Anterior cingulate cortex (tissue), 58 donors: Measurements from ENCODE around the gene ZNF677.
"Not testable (repeated sequence)": the region's sequence is repeated elsewhere in the genome, so short reads cannot be mapped to it uniquely, and the experiment has no call there.

Experiments used
- DNase-seq, 58 donors: peaks; one replicate each; lab custom pipeline; 2025; lab: John Stamatoyannopoulos, UW

Gene ZNF677

DNA sequence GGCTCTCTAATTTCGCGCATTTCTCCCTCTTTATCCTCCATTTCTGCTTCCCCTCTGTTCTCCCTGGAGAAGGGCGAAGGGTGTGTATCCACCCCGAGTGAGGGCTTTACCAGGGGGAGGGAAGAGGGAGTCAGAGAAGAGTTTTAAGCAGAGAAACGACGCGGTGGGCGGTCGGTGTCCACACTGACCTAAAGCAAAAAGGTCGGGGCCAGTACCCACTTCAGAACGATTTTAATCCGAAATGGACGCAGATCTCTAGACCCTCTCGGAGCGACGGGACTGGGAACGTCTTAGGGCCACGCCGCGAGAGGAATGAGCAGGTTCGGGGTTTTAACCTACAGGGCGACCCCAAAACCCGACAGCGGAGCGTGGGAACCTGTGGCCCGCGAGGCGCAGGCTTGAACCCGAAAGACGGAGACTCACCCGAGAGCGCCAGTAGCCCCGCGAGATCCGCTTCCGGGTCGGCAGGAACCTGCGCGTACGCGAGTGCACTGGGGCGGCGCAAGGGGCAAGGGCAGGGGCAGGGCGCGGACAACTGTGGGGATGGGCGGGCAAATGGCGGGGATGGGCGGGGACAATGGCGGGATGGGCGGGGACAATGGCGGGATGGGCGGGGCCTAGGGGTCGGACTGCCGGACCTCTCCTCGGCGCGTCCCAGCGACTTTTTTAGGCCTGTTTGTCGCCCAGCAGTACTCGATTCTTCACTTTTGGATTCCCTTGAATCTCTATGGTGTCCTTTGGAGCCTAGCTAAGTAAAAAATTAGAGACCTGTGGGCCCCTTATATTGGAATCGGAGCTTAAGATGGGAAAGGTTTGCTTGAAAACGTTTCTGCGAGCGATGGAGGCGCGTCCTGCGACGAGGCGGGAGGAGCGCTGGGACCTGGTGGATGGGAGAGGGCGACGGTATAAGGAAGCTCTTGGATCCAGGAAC lies at the start of gene ZNF677:
TSS of gene ZNF677 (minus strand) at position 463 of the 931 bp plus-strand sequence. CDS start 3,323 bp downstream, outside the sequence.
- peak in 57 of 58 donors; percentile 34 to 95 (median 87) for DNase-seq

DNA sequence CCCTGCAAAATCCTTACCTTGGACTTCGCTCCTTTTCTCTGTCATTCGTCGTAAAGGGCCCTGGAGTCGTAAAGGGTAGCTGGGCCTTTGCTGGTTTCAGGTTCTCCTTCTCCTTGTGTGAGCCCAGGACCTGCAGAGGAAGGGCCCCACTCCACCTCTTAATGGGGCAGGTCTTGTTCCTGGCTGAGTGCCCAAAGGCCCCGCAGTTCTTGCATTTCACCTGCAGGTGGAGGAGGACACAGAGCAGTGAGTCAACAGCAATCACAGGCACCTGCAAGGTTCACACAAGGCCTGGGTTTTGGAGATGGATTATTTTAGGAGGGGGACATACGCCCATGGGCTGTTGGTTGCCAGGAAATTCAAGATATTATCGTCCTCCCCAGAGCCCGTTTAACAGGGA lies 46.7 kb upstream of the ZNF677 start:
- not testable (repeated sequence) for DNase-seq

DNA sequence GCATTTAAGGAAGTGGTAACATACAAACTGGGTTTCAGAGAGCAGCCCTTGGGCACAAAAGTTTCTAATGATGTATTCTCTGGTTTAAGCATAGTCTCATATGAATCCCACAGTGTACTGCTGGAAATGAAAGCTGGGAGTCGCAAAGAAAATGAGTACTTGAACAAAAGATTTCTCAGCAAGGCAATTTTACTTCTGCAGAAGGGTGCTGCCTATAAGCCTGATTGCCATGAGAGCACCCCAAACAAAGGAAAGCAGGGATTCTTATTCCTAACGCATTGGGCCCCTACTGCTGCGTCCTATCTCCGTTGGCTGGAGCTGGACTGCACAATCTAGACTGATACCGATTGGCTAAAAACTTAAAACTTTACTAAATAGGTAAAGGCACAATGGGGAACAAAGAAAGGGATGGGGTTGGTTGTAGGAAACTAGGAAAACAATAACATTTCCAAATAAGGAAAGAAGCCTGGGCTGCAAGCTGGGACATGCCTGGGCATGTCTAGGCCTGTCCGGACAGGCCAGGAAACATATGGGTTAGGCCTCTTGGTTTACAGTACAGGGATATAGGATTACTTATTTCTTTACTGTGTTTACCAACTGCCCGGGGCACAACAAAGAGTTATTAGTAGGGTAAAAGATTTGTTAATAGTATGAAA lies 40.2 kb upstream of the ZNF677 start:
- no peak for DNase-seq

DNA sequence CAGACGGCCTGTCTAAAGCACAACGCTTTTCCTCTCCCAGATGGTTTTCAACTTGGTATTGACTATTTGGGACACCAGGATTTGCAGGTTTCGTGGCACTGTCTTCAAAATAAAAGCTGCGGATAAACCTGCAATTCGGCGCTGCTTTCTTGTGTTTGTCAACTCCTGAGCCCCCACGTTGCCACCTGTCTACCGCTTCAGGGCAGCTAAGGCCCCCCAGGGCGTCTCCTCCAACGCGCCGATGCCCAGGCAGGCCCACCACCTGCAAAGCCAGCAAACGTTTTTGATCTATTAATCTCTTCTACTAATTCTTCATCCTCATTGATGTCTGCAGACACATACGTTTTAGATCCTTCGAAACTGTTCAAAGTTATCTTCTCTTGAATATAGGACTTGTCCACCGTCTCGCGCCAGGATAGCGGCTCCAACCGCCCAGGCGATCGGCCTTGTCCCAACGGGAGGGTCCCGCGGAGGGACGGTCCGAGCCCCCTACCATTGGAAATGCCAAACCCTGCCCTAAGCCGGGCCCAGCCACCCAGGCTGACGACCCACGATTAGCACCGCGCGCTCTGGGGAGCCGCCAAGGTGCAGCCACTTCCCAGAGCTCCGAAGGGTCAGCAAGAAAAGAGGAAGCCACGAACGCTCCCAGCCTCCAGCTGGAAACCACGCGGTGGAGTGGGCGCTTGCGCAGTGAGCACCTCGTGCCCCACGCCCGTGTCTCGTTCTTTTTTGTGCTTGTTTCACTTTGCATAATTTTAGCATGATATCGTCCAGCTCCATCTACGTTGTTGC lies 36.3 kb upstream of the ZNF677 start:
- no peak for DNase-seq

DNA sequence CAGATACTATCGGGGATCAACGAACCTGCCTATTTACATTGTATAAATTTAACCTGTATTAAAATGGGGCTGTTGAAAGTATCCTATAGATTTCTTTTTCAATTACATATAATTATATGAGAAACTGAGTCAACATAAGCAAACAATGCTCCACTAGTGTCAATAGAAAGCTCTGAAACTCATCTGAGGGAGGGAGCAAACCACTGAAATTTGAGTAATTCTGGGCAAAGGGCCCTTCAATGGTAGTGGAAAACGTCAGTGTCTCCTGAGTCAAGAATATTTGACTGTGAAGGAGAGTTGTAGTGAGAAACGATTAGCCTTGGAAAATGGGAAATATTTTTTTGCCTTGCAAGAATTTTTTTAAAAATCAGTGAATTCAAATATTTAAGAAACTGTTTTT lies 30.4 kb upstream of the ZNF677 start:
- no peak for DNase-seq

DNA sequence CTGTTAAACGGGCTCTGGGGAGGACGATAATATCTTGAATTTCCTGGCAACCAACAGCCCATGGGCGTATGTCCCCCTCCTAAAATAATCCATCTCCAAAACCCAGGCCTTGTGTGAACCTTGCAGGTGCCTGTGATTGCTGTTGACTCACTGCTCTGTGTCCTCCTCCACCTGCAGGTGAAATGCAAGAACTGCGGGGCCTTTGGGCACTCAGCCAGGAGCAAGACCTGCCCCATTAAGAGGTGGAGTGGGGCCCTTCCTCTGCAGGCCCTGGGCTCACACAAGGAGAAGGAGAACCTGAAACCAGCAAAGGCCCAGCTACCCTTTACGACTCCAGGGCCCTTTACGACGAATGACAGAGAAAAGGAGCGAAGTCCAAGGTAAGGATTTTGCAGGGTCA lies 27.3 kb upstream of the ZNF677 start:
- DNase-seq, result not testable (repeated sequence)

DNA sequence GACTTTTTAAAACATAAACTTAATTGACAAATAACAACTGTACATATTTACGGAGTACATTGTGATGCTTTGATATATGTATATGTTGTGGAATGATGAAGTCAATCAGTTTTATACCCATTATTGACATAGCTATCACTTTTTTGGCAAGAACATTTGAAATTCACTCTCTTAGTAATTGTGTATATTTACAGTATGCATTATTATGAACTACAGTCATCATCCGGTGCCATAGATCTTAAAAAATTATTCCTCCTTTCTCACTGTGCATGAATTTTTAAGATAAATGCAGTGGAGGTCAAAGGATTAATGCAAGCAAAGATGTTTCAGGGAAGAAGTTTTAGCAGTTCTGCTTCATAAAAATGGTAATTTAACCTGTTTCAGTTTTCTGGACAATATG lies 20.8 kb upstream of the ZNF677 start:
- DNase-seq, result no peak

DNA sequence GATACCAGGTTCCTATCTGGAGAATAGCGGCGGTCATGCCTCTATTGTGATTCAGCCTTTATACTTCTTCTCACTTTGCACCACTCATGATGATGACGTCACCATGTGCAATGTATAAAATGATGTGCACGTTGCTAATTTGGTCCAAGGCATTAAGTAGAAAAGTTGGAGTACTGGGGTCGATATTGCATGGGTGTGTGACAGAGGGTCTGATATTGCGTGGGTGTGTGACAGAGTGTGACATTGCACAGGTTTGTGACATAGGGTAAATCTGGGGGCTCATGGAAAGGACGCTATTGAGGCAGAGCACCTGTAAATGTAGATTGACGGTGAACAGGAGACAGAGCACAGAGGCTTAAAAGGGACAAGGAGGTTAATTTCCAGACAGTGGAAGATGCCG lies 17.4 kb upstream of the ZNF677 start:
- DNase-seq, result no peak

DNA sequence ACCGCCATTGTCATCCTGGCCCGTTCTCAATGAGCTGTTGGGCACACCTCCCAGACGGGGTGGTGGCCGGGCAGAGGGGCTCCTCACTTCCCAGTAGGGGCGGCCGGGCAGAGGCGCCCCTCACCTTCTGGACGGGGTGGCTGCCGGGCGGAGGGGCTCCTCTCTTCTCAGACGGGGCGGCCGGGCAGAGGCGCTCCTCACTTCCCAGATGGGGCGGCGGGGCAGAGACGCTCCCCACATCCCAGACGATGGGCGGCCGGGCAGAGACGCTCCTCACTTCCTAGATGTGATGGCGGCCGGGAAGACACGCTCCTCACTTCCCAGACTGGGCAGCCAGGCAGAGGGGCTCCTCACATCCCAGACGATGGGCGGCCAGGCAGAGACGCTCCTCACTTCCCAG lies 15.2 kb upstream of the ZNF677 start:
- DNase-seq, result not testable (repeated sequence)

DNA sequence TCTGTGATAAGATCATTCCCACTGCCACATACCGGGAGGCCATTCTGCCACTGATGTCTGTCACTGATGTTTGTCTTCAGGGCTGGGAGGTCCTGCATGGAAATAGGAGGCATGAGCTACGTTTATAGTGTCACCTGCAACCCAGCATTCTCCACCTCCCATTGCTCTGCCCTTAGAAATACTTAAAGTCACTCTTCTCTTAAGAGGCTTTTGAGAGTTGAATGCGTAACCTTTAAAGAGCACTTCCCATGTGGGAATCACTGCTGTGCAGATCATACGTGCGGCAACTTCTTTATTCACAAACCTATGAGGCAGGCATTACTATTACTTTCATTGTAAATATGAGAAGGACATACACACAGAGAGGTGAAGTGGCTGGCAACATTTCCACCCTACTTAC lies 12.9 kb upstream of the ZNF677 start, which contains the start of gene VN1R4:
TSS of gene VN1R4 (minus strand) at position 101 of the 400 bp plus-strand sequence. CDS start at position 43, 58 bp downstream.
- DNase-seq, result not testable (repeated sequence)

DNA sequence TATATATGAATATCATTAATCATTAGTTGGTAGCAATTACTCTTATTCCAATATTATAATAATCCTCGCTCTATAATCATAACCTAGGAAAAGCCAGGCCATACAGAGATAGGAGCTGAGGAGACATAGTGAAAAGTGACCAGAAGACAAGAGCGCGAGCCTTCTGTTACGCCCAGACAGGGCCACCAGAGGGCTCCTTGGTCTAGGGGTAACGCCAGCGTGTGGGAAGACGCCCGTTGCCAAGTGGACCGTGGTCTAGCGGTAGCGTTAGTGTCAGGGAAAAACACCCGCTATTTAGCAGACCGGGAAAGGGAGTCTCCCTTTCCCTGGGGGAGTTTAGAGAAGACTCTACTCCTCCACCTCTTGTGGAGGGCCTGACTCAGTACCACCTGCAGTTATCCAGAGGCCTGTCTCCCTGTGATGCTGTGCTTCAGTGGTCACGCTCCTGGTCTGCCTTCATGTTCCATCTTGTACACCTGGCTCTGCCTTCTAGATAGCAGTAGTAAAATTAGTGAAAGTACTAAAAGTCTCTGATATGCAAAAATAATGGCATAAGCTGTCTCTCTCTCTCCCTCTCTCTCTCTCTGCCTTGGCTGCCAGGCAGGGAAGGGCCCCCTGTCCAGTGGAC lies 3.2 kb upstream of the ZNF677 start, which contains the start of gene VN1R2:
TSS of gene VN1R2 (plus strand) at position 578 of the 628 bp plus-strand sequence. CDS start 84 bp downstream, outside the sequence.
- not testable (repeated sequence) for DNase-seq

DNA sequence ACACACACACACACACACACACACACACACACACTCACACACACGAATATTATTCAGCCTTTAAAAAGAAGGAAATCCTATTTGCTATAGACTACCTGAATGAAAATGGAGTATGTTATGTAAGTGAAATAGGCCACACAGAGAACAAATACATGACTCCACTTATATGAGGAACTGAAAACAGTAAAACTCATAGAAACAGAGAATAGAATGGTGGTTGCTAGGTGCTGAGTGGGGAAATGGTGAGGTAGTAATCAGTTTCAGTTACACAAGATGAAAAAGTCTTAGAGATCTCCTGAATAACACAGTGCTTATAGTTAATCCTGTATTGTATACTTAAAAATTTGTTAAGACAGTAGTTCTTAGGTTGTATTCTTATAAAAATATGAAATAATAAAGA lies 8.2 kb downstream of the ZNF677 start:
- DNase-seq, result no peak

DNA sequence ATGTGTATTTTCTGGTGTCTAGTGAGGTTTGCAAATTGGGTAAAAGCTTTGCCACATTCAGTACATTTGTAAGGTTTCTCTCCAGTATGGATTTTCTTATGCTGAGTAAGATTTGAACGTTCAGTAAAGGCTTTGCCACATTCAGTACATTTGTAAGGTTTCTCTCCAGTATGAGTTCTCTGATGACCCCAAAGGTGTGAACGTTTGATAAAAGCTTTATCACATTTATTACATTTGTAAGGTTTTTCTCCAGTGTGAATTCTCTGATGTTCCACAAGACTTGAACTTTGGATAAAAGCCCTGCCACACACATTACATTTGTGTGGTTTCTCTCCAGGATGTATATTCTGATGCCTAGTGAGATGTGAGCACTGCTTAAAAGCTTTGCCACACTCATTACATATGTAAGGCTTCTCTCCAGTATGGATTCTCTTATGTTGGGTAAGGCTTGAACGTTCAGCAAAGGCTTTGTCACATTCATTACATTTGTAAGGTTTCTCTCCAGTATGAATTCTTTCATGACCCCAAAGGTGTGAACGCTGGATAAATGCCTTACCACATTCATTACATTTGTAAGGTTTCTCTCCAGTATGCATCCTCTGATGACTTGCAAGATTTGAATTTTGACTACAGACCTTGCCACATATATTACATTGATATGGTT lies 17.4 kb downstream of the ZNF677 start:
- DNase-seq, result no peak

DNA sequence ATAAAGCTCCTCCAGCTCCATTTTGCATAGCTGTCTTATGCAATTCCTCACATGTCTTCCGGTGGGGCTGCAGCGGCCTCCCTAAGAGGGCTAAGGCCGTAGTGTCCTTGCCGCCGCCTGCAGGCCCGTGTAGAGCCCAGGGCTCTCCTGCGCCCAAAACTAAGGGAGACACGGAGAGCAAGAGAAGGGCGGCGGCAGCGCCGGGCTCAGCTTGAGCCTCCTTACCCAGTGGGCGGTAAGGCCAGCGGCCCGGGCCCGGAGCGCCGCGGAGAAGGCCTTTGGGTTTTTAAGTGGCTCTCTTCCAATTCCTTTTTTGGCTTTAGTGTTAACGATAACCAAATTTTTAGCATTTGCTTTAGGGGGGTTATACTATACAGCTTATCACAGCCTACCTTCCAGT lies 30.1 kb downstream of the ZNF677 start:
- no peak for DNase-seq

DNA sequence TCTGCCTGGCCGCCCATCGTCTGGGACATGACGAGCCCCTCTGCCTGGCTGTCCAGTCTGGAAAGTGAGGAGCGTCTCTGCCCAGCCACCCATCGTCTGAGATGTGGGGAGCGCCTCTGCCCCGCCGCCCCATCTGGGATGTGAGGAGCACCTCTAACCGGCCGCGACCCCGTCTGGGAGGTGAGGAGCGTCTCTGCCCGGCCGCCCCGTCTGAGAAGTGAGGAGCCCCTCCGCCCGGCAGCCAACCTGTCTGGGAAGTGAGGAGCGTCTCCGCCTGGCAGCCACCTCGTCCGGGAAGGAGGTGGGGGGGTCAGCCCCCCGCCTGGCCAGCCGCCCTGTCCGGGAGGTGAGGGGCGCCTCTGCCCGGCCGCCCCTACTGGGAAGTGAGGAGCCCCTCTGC lies 32.0 kb downstream of the ZNF677 start:
- not testable (repeated sequence) for DNase-seq

DNA sequence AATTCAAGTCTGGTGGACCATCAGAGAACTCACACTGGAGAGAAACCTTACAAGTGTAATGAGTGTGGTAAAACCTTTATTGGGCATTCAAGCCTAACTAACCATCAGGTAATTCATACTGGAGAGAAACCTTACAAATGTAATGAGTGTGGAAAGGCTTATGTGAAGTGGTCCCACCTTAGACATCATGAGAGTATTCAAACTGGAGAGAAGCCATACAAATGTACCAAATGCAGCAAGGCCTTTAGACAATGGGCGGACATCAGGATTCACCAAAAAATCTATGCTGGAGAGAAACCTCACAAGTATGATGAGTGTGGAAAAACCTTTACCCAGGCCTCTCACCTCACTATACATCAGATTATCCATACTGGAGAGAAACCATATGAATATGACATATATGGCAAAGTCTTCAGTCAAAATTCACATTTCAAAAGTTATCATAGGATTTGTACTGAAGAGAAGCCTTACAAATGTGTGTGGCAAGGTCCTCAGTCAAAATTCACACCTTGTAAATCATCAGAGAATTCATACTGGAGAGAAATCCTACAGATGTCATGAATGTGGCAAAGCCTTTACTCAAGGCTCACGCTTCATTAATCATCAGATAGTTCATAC lies 41.9 kb downstream of the ZNF677 start:
- DNase-seq, result no peak

DNA sequence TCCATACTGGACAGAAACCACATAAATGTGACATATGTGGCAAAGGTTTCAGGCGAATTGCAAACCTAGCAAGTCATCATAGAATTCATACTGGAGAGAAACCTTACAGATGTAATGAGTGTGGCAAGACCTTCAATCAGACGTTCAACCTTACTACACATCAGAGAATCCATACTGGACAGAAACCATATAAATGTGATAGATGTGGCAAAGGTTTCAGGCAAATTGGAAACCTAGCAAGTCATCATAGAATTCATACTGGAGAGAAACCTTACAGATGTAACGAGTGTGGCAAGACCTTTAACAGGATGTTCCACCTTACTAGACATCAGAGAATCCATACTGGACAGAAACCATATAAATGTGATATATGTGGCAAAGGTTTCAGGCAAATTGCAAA lies 43.1 kb downstream of the ZNF677 start:
- DNase-seq, result not testable (repeated sequence)

DNA sequence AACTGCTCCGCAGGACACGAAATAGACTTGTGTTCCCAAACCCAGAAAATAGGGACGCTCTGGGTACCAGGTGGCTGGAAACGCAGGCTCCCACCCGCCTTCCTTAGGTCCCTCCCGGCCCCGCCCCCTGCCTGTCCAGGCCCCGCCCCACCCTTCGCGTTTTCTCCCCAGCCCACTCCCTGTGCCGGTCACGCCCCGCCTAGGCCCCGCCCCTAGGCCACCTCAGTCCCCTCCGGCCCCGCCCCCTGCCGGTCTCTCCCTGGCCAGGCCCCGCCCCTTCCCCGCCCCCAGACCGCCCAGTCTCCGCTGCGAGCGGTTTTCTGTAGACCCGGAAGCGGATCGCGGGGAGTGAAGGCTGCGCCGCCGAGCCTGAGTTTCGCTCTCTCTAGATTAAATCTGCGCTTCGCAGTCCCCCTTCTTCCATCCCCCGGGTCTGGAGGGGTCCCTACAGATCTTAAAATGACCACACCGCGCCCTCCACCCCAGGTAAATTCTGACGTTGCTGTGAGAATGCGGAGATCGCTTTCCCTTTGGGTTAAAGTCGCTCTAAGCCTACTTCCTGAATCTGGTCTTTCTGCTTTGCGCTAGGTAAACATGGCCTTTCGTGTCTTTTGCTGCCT lies 57.8 kb downstream of the ZNF677 start:
- peak; percentile 45 to 98 (median 92) for DNase-seq
